HG03342 (cell line): ENCODE measurements around the gene CEP97.
A peak's percentile ranks its signal among the peaks of the same experiment; 100 is the strongest.
"Not testable (repeated sequence)": the region's sequence is repeated elsewhere in the genome, so short reads cannot be mapped to it uniquely, and the experiment has no call there.

Source experiments
- ATAC-seq: cut with Tn5 transposase; IDR thresholded peaks from one replicate; pipeline ENCODE4 v1.9.1; 2021; ENCODE audit warnings: mild to moderate bottlenecking, moderate library complexity; ENCODE audit not compliant: unreplicated experiment

CEP97 gene

DNA sequence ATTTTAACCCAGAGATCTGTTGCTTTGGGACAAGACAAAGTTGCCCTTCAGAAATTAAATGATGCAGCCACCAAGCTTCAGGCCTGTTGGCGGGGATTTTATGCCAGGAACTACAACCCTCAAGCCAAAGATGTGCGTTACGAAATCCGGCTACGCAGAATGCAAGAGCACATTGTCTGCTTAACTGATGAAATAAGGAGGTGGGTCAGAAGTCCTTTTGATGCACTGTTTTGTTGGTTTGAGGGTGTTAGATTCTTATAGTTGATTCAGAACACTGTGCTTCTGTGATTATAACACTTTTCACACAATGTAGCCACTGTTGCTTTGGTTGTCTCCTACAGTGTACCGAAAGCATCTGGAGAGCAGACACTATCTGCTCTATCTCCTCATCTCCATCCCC lies 33.8 kb downstream of the CEP97 start:
- no peak for ATAC-seq

DNA sequence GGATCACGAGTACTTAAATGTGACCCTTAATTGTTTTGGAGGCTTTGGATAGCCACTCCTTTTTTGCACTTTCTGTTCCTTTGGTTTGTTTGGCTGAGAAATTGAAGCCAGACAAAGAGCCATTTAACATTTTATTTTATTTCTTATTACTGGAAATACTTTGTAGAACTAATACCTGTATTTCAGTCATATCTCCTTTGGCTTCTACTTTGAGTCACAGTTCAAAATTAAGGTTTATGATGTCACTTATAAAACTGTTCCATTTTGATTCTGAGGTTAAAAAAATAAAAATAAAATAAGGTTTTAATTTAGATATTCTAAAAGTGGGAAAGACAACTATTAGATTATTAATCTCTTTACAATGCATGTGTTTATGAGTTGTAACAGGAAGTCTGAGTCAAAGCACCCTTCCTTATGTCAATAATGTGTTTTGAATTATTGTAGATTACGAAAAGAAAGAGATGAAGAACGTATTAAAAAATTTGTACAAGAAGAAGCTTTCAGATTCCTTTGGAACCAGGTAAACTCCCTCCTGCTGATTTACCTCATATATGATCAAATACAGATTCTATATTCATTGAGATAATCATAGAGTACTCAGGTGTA lies 37.7 kb downstream of the CEP97 start:
- ATAC-seq = no peak

DNA sequence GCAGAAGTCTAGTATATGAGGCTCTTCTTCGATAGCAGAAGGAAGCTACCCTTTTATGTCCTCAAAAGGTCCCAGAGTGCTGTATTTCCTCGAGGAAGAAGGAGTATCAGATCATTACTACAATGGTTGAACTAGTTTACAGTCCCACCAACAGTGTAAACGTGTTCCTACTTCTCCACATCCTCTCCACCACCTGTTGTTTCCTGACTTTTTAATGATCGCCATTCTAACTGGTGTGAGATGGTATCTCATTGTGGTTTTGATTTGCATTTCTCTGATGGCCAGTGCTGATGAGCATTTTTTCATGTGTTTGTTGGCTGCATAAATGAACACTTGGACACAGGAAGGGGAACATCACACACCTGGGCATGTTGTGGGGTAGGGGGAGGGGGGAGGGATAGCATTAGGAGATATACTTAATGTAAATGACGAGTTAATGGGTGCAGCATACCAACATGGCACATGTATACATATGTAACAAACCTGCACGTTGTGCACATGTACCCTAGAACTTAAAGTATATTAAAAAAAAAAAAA lies 53.4 kb downstream of the CEP97 start:
- not testable (repeated sequence) for ATAC-seq

DNA sequence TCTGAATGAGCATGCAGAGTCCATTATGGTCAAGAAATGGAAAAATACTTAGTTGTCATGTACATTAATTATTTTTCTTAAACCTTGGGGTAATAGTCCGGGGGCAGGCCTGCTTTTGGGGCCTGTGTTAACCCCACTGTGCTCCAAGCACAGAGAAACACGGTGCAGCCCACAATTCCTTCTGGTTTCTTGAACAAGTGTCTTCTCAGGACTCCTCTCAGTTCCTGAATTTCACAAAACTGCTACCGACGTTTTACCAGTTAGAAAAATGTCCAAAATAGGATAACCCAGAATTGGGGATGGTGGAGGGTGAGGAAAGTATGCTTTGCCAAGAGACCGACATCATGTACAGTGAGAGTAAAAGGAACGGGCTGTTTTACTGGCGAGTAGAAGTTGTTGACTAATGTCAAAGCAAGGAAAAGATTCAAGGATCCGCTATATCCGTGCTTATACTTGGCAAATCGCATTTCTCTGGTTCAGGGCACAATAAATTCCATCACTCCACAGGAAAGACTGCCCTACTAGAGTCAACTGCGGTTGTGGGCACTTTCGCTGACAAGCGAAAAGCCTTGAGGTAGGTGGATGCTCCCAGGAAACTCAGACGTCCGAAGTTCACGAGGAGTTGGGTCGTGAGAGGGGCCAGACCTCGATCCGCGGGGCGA lies 54.1 kb downstream of the CEP97 start:
- ATAC-seq = no peak

DNA sequence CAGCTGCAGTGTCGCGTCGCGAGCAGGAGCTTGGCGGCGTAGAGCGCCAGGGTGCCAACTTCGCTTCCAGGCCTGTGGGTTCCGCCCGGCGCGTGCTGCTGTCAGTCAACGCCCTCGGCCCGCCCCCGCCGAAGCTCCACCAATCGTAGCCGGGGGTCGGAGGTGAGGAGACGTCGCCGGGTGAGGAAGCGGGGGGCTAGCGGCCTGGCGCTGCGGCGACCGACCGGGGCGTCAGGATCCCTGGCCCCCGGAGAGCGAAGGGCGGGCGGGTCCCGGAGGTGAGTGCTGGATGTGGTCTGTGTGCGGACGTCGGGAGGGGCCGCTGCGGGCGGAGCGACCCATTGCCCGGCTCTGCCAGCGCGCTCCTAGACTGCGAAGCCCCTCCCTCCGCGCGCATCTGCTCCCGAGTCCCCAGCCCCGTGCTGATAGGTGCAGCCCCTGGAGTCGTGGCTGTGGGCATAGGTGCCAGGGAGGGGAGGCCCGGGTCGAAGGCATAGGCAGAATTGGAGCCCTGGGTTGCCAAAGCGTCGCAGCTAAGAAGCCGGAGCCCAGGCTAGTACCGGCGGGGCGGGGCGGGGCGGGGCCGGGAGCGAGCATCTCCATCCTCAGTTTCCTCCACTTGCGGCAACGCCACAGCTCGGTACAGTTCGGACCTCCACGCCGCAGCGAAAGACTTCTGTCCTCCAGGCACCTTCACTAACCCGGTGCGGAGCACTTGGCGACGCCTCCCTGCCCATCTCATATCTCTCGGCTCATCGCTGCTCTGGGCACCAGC lies 54.8 kb downstream of the CEP97 start, which contains the start of gene NXPE3:
Gene NXPE3, plus strand, starts transcription at position 165 of the 775 bp plus-strand sequence. CDS start 6,386 bp downstream, outside the sequence.
- peak; percentile 95 for ATAC-seq

DNA sequence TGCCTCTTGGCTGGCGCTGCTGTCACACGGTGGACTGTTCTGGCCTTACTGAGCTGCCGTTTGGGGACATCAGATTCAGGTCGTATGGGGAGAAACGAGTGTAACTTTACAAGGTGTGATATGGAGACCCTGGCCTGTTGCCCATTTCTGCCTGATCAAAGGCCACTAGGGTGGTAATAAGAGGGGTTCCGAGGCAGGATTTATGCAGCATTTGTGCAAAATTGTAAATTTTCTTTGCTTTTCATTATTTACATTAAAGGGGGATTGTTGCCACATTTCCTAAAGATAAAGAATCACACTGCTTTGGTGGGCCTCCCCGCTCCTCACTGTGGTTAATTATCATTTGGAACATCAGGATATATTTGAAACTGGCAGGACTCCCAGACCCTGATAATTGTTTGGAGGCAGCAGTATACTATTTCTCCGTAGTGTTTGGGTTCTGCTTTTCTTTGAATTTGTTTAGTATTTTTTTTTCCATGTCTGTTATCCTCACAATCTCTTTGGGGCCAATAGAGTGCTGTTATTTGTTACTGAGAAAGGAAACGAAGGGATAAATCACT lies 55.5 kb downstream of the CEP97 start:
- no peak for ATAC-seq

DNA sequence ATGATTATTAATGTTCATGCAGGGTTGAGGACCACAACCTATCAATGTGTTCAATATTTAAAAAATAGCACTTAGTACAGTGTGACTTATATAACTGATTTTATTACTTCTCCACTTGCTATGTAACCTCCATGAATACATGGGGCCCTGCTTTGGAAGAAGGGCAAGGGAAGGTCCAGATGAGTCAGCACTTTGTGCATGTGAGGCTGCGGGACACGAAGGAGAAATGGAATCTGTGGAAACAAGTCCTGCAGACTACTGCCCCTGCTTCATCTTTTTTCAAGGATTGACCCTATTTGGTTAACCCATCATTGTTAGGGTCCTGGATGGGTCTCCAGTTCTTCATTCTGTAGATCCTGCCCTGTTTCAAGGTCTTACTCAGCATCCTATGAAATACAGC lies 56.2 kb downstream of the CEP97 start:
- no peak for ATAC-seq

DNA sequence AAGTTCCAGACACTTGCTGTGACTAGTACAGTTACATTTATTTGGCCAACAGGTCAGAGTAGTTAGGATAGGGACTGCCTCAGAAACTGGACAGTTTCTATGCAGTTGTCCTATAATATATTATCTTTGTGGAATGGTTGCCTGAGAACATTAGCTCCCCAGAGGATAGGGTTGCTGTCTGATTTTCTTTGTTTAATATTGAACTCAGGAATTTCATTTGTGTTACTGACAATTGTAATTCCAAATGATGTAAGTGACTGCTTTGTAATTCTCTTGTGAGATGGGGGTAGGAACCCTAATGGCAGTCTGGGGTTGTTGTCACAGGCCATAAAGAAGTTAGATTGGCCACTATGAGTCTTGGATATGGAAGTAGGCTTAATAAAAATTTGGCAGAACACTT lies 56.8 kb downstream of the CEP97 start:
- ATAC-seq = no peak

DNA sequence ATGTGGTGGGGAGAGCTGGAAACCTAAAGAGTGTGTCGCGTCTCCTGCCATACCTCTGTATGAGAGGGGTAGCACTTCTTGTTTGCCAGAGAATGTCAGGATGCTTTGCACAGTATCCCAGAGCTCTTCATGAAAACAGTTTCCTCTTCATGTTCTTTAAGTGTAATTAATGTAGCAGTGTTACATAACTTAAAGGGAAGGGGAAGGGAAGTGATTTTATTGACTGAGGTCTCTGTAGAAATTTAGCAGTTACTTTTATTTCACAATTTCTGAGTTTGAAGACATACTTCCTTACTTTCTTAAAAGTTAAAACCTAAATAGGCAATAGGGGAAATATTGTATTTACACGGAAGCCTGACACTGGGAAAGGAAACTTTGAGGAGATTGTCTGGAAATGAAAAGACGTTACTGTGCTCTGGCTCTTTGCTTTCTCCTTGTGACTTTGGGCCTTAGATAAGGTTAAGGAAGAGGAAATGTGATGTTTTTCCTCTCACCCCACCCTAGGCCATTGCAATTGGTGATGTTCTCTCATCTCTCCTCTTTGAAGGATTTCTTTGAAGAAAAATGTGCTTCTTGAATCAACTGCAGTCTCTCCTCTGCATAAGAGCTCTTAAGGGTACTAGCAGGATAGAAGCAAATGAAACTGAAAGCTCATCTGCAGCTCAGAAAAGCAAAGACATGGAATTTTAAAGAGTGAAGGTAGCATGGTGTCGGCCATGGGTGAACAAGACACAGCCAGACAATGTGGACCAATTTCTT lies 60.6 kb downstream of the CEP97 start:
- no peak for ATAC-seq

DNA sequence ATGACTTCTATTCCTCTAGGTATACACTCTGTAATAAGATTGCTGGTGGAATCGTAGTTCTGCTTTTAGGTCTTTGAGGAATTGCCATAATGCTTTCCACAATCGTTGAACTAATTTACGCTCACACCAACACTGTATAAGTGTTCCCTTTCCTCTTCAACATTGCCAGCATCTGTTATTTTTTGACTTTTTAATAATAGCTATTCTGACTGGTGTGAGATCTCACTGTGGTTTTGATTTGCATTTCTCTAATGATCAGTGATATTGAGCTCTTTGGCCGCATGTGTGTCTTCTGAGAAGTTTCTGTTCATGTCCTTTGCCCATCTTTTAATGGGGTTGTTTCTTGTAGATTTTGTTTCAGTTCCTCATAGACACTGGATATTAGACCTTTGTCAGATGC lies 67.4 kb downstream of the CEP97 start:
- peak; percentile 96 for ATAC-seq

DNA sequence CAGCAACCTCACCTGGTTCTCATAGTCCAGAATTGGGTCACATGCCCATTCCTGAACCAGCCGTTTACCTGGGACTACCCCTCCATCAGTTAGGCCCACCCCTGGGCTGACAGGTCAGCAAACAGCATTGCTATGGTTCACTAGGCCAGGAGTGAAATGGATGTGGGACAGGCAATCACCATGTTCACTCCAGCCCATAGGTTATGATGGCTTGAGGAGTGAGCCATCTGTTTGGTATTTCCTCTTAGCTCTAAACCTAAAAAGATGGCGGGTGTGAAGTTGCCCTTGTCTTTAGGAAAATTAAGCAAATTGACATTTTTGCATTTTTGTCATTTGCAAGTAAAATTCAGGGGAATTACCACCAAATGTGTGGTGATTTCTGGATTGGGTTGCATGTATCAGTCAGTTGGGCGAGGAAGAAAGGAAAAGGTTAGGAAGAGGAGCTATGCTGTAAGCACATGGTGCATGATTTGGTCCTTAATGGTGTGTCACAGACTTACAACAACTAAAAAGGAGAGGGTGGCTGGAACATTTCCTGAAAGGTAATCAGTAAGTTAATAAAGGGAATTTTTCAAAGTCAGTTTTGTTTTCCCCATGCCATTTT lies 71.8 kb downstream of the CEP97 start:
- no peak for ATAC-seq

DNA sequence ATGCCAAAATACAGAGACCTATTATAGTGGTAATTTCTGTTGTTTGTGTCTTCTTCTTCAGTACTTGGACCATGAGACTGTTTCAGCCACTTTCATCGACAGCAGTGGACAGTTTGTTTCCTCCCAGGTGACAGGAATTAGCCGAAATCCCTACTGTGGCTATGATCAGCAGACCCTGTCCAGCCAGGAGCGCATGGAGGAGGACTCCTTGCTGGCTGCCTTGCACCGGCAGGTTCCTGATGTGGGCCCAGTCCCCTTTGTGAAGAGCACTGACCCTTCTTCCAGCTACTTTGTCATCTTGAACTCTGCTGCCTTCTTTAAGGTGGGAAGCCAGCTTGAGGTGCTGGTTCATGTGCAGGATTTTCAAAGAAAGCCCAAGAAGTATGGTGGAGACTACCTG lies 76.8 kb downstream of the CEP97 start:
- ATAC-seq = no peak

DNA sequence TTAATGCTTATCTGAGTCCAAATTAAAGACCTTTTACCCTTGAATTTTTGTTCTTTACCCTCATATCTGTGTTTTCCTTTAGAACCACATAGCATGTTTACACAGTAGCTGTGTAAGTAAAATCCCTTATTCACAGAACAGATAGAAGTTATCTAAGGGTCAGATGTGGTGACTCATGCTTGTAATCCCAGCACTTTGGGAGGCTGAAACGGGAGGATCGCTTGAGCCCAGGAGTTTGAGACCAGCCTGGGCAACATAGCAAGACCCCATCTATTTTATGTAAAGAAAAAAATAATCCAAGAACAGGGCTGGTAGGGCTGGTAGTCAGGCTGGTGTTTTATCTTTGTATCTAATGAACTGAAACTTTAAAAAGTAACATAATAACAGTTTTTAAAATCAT lies 77.8 kb downstream of the CEP97 start:
- ATAC-seq = no peak

DNA sequence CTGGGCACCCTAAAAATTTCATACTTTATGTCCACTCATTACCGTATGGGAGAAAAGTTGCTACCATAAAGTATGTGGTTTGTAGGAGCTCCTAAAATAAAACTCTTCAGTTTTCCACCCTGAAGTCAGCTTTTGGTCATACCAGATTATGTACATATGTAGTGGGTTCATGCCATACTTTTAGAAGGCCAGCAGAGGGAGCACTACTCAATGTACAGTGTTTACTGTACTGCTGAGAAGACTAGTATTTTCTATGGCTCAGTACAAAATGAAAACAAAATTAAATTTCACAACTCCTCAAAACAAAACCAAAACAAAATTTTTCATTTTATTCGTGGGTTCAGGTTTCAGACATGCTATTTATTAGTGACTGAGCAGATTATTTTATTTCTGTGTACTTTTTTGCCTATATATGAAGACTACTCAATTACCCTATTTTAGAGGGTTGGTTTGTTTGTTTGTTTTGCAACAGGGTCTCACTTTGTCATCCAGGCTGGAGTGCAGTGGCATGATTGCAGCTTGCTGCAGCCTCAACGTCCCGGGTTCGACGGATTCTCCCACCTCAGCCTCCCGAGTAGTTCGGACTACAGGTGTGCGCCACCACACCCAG lies 78.9 kb downstream of the CEP97 start:
- ATAC-seq = peak; percentile 93

DNA sequence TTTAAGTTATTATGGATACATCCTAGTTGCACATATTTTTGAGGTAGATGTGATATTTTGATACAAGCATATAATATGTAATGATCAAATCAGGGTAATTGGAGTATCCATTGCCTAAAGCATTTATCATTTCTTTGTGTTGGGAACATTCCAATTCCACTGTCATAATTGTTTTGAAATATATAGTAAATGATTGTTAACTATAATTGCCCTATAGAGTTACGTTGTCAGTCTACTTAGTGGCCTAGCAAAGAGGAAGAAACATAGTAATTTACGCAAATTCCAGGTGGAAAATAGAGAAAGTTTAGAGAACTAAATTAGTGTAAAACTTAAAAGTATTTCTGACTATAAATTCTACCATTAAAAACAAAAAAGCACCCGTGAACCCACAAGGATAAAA lies 79.5 kb downstream of the CEP97 start:
- no peak for ATAC-seq

DNA sequence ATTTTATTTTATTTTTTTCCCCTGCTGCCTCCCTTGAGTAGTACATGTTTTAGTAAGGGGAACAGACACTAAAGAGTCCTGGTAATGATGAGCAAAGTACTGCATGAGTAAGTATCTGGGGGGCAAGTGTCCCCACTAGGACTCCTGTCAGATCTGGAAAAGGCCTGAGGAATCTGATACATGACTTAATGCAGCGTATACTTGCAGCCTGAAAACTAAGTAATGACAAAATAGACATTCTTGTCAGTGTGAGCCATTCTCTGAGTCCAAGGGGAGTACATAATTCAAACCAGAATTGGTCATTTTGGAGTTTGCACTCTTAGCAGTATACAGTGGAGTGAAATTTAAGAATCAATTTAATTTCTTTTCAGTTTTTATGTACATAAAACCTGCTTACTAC lies 82.1 kb downstream of the CEP97 start:
- ATAC-seq = no peak

DNA sequence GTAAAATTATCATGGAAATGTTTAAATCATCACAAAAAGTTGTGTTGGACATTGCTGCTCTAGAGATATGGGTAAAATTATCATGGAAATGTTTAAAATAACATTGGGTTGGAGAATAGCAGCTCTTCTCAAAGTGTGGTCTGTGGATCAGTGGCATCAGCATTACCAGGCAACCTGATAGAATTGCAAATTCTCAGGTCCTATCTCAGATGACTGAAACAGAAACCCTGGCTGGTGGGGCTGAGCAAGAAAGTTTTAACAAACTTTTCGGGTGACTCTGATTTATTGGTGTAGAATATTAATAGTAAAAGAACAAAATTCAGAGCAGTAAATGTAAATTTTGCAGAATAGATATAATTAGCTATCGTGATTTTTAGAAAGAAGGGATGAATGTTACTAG lies 83.5 kb downstream of the CEP97 start:
- ATAC-seq = peak; percentile 49

DNA sequence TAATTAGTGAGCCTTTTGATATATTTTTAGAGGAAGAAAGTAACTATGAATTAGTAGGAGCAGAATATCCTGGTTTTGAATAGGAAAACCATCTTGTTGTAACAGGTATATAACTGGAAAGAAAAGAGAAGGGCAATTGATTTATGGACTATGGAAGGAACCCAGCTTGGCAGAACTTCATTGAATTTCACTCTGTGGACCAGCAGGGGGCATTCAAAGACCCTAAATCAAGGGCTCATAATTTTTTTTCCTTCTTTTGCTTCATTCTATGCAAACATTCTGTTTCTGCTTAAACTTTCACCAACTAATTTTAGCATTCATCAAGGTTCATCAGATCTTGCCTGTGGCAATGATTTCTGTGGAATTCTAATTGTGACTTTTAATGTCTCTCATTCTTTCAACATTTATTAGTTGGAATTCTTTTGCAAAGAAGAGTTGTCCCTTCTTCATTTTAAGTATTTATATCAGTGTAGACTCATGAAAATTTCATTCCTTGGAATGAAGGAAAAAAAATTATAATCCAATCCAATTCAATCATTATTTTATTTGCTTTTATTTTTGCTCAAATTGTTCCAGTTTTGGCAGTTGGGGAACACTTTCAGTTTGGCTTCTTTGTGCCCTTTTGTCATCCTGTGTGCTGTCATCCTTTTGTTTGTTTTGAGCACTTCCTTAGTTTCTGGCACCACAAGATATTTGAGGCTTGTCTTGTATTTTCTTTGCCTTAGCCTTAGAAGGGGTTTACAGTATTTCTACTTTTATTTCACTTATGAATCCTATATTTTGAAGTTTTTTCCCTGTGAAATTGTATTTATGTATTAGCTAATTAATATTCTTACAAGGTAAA lies 85.0 kb downstream of the CEP97 start:
- ATAC-seq = no peak

DNA sequence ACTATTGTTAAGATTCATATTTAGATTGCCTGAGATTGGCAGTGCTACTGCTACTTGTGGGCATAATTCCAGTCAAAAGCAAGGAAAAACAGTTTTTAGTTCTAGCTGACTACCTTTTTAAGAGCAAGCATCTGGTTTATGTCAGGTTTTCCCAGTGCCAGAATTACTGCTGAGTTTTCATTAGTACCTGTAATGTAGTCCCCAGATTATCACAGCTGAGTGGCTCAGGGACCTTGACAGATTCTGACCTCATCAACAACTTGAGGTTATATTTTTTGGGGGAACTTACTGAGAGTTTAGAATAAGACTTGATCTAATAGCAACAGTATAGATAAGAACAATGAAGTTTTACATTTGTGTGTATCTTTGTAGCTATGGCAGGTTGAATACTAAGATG lies 85.6 kb downstream of the CEP97 start:
- ATAC-seq = no peak
